Measurements from ENCODE around the gene MAPRE2.

MAPRE2 gene

GRCh38 chr18:35116784-35117318 lies 75.6 kb downstream of the MAPRE2 start:
- Histone ChIP-seq H3K27me3 (ENCODE audit: insufficient read depth, low read length) (no peaks in the 10 kb centered on the region), H3K9me3 (ENCODE audit: insufficient read depth, low read depth, low read length) (no peaks in the 10 kb centered on the region), H3K4me3 (ENCODE audit: low read length) (no peak overlapping the region), H3K36me3 (ENCODE audit: insufficient read depth, low read depth, low read length) (no peaks in the 10 kb centered on the region), H3K27ac (ENCODE audit: low read length) (no peak overlapping the region), H3K4me1 (ENCODE audit: insufficient read depth, low read length) (0 out of 2 replicates have a peak, but pooled peaks cover 5% of the 10 kb centered on the region), H3K9ac (ENCODE audit: low read depth, low read length) (no peak overlapping the region)

- Histone ChIP-seq H3K4me1 (ENCODE audit: insufficient read depth, low read length) (peaks cover 5% of the 10 kb centered on the region; the same call in 1 of the 2 replicates), H3K27ac (ENCODE audit: low read length) (no peak overlapping the region), H3K4me3 (ENCODE audit: low read length) (no peak overlapping the region), H3K27me3 (ENCODE audit: insufficient read depth, low read length) (no peaks in the 10 kb centered on the region), H3K36me3 (ENCODE audit: insufficient read depth, low read depth, low read length) (no peaks in the 10 kb centered on the region), H3K9ac (ENCODE audit: low read depth, low read length) (no peak overlapping the region), H3K9me3 (ENCODE audit: insufficient read depth, low read depth, low read length) (no peaks in the 10 kb centered on the region)
Measured at GRCh38 chr18:35117372-35117771, 76.2 kb downstream of the MAPRE2 start.

- no peaks in the 10 kb centered on the region for H3K36me3 ChIP-seq (ENCODE audit: insufficient read depth, low read depth, low read length)
- H3K4me3 ChIP-seq (ENCODE audit: low read length): no peak overlapping the region
- H3K9me3 ChIP-seq (ENCODE audit: insufficient read depth, low read depth, low read length): no peaks in the 10 kb centered on the region
- H3K9ac ChIP-seq (ENCODE audit: low read depth, low read length): no peak overlapping the region
- peaks cover 9% of the 10 kb centered on the region; the same call in 1 of the 2 replicates for H3K4me1 ChIP-seq (ENCODE audit: insufficient read depth, low read length)
- H3K27me3 ChIP-seq (ENCODE audit: insufficient read depth, low read length): no peaks in the 10 kb centered on the region
- H3K27ac ChIP-seq (ENCODE audit: low read length): no peak overlapping the region
Measured at GRCh38 chr18:35117951-35118411, 76.8 kb downstream of the MAPRE2 start.

DNA sequence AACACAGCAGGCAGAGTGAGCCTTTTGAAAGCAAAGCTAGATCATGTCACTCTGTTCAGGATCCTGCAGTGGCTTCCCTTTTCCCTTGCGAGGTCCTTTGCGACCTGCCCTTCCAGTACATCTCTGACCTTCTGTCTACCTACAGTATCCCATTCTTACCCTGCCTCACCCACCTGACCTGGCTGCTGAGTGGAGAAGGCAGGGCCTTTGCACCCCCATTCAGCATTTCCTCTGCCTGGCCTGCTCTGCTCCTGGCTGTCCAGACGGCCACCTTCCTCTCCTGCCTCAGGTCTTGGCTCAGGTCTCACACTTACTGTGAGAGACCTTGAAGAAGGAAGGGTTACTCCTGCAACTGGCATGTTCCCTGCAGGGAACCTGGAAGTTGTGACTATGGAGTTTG lies 77.4 kb downstream of the MAPRE2 start:
- no peak overlapping the region for H3K27ac ChIP-seq (ENCODE audit: low read length)
- no peaks in the 10 kb centered on the region for H3K9me3 ChIP-seq (ENCODE audit: insufficient read depth, low read depth, low read length)
- H3K4me1 ChIP-seq (ENCODE audit: insufficient read depth, low read length): peaks cover 9% of the 10 kb centered on the region; the same call in 1 of the 2 replicates
- H3K9ac ChIP-seq (ENCODE audit: low read depth, low read length): no peak overlapping the region
- H3K36me3 ChIP-seq (ENCODE audit: insufficient read depth, low read depth, low read length): no peaks in the 10 kb centered on the region
- H3K27me3 ChIP-seq (ENCODE audit: insufficient read depth, low read length): no peaks in the 10 kb centered on the region
- H3K4me3 ChIP-seq (ENCODE audit: low read length): no peak overlapping the region

GRCh38 chr18:35121038-35121437 lies 79.8 kb downstream of the MAPRE2 start:
- no peak overlapping the region for H3K4me3 ChIP-seq (ENCODE audit: low read length)
- peaks cover 9% of the 10 kb centered on the region; the same call in 1 of the 2 replicates for H3K4me1 ChIP-seq (ENCODE audit: insufficient read depth, low read length)

DNA sequence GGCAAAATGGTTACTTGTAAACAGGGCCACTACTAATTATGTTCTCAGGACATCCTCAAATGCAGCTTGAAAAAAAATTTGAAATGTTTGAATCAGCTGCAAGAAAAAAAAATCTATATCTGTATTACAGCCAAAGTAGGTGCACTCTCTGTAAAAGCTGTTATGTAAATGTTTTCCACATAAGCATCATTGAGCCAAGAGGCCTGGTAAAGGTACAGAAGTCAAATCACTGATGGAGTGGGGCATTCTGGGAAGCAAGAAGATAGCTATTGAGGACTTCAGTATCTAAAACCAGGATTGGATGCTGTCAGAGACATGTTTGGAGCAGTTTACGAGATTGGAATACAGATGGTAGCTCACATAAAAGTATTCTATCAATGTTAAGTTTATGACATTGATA lies 80.3 kb downstream of the MAPRE2 start:
- H3K9me3 ChIP-seq (ENCODE audit: insufficient read depth, low read depth, low read length): no peaks in the 10 kb centered on the region
- no peaks in the 10 kb centered on the region for H3K27me3 ChIP-seq (ENCODE audit: insufficient read depth, low read length)
- no peak overlapping the region for H3K9ac ChIP-seq (ENCODE audit: low read depth, low read length)
- peaks cover 9% of the 10 kb centered on the region; the same call in 1 of the 2 replicates for H3K4me1 ChIP-seq (ENCODE audit: insufficient read depth, low read length)
- H3K27ac ChIP-seq (ENCODE audit: low read length): no peak overlapping the region
- H3K4me3 ChIP-seq (ENCODE audit: low read length): no peak overlapping the region
- H3K36me3 ChIP-seq (ENCODE audit: insufficient read depth, low read depth, low read length): no peaks in the 10 kb centered on the region

More at GRCh38 chr18:35121038-35121437, 79.8 kb downstream of the MAPRE2 start:
- H3K27ac ChIP-seq (ENCODE audit: low read length): no peak overlapping the region
- no peaks in the 10 kb centered on the region for H3K27me3 ChIP-seq (ENCODE audit: insufficient read depth, low read length)
- no peaks in the 10 kb centered on the region for H3K9me3 ChIP-seq (ENCODE audit: insufficient read depth, low read depth, low read length)
- no peaks in the 10 kb centered on the region for H3K36me3 ChIP-seq (ENCODE audit: insufficient read depth, low read depth, low read length)
- no peak overlapping the region for H3K9ac ChIP-seq (ENCODE audit: low read depth, low read length)

GRCh38 chr18:35122586-35123224 lies 81.5 kb downstream of the MAPRE2 start:
- H3K27ac ChIP-seq (ENCODE audit: low read length): no peak overlapping the region
- H3K36me3 ChIP-seq (ENCODE audit: insufficient read depth, low read depth, low read length): no peaks in the 10 kb centered on the region
- H3K4me3 ChIP-seq (ENCODE audit: low read length): no peak overlapping the region
- H3K4me1 ChIP-seq (ENCODE audit: insufficient read depth, low read length): peaks cover 9% of the 10 kb centered on the region; the same call in 1 of the 2 replicates
- no peaks in the 10 kb centered on the region for H3K9me3 ChIP-seq (ENCODE audit: insufficient read depth, low read depth, low read length)
- no peak overlapping the region for H3K9ac ChIP-seq (ENCODE audit: low read depth, low read length)
- no peaks in the 10 kb centered on the region for H3K27me3 ChIP-seq (ENCODE audit: insufficient read depth, low read length)

- no peak overlapping the region for H3K4me3 ChIP-seq (ENCODE audit: low read length)
- no peak overlapping the region for H3K9ac ChIP-seq (ENCODE audit: low read depth, low read length)
- no peak overlapping the region for H3K27ac ChIP-seq (ENCODE audit: low read length)
- H3K4me1 ChIP-seq (ENCODE audit: insufficient read depth, low read length): peaks cover 4% of the 10 kb centered on the region; the same call in 1 of the 2 replicates
- peaks cover 3% of the 10 kb centered on the region; the same call in 1 of the 2 replicates for H3K36me3 ChIP-seq (ENCODE audit: insufficient read depth, low read depth, low read length)
- H3K9me3 ChIP-seq (ENCODE audit: insufficient read depth, low read depth, low read length): no peaks in the 10 kb centered on the region
- H3K27me3 ChIP-seq (ENCODE audit: insufficient read depth, low read length): no peaks in the 10 kb centered on the region
Measured at GRCh38 chr18:35123811-35124210, 82.6 kb downstream of the MAPRE2 start.

- Histone ChIP-seq H3K27ac (ENCODE audit: low read length) (no peak overlapping the region), H3K9me3 (ENCODE audit: insufficient read depth, low read depth, low read length) (no peaks in the 10 kb centered on the region), H3K36me3 (ENCODE audit: insufficient read depth, low read depth, low read length) (peaks cover 20% of the 10 kb centered on the region; the same call in 1 of the 2 replicates), H3K9ac (ENCODE audit: low read depth, low read length) (no peak overlapping the region), H3K27me3 (ENCODE audit: insufficient read depth, low read length) (no peaks in the 10 kb centered on the region), H3K4me1 (ENCODE audit: insufficient read depth, low read length) (peaks cover 4% of the 10 kb centered on the region; the same call in 1 of the 2 replicates), H3K4me3 (ENCODE audit: low read length) (no peak overlapping the region)
Measured at GRCh38 chr18:35127201-35127600, 86.0 kb downstream of the MAPRE2 start.

GRCh38 chr18:35128675-35129074 lies 87.5 kb downstream of the MAPRE2 start:
- Histone ChIP-seq H3K36me3 (ENCODE audit: insufficient read depth, low read depth, low read length) (peaks cover 27% of the 10 kb centered on the region; the same call in 1 of the 2 replicates), H3K4me1 (ENCODE audit: insufficient read depth, low read length) (no peaks in the 10 kb centered on the region), H3K27me3 (ENCODE audit: insufficient read depth, low read length) (no peaks in the 10 kb centered on the region), H3K27ac (ENCODE audit: low read length) (no peak overlapping the region), H3K4me3 (ENCODE audit: low read length) (no peak overlapping the region), H3K9me3 (ENCODE audit: insufficient read depth, low read depth, low read length) (no peaks in the 10 kb centered on the region), H3K9ac (ENCODE audit: low read depth, low read length) (no peak overlapping the region)

DNA sequence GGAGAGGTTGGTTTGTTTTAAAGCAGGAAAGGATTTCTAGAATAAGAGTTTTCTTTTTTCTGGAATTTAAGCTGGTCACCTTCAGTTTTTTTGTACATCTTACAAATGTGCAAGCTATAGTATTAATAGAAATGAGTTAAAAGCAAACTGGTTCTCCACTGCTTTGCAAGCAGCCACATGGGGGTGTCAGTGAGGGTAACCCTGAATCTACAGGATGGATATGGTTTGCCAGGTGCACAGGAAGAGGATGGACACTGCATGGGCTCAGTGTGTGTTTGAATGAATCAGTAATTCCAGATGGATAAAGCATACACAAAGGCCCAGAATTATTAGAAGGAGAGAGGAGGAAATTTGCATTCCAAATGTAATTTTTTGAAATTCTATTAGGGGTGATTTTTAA lies 89.0 kb downstream of the MAPRE2 start:
- Histone ChIP-seq H3K4me1 (ENCODE audit: insufficient read depth, low read length) (no peaks in the 10 kb centered on the region), H3K27me3 (ENCODE audit: insufficient read depth, low read length) (no peaks in the 10 kb centered on the region), H3K9me3 (ENCODE audit: insufficient read depth, low read depth, low read length) (no peaks in the 10 kb centered on the region), H3K36me3 (ENCODE audit: insufficient read depth, low read depth, low read length) (peaks cover 27% of the 10 kb centered on the region; the same call in 1 of the 2 replicates), H3K4me3 (ENCODE audit: low read length) (no peak overlapping the region), H3K9ac (ENCODE audit: low read depth, low read length) (no peak overlapping the region), H3K27ac (ENCODE audit: low read length) (no peak overlapping the region)

DNA sequence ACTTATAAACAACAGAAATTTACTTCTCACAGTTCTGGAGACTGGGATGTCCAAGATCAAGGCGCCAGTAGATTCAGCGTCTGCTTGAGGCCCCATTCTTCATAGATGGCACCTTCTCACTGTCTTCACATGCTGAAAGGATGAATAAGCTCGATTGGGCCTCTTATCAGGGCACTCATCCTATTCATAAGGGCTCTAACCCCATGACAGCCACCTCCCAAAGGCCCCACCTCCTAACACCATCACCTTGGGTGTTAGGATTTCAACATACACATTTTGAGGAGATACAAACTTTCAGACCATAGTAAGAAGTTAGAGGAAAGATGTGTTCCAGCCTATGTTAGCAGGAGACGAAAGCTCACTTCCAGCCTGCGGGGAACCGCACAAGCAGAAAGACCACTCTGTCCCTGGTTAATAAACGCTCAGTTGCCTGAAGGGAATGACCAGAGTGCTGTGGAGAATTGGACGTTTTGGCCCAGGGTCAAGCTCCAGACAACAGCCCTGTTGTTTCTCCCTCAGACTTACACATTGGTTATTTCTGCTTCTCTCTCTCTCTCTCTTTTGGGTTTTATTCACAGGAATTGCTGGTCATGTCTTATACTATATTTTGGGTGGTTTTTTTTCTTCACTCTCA lies 90.3 kb downstream of the MAPRE2 start:
- Histone ChIP-seq H3K27me3 (ENCODE audit: insufficient read depth, low read length) (no peaks in the 10 kb centered on the region), H3K9me3 (ENCODE audit: insufficient read depth, low read depth, low read length) (no peaks in the 10 kb centered on the region), H3K27ac (ENCODE audit: low read length) (no peak overlapping the region), H3K4me3 (ENCODE audit: low read length) (no peak overlapping the region), H3K4me1 (ENCODE audit: insufficient read depth, low read length) (no peaks in the 10 kb centered on the region), H3K36me3 (ENCODE audit: insufficient read depth, low read depth, low read length) (peaks cover 33% of the 10 kb centered on the region), H3K9ac (ENCODE audit: low read depth, low read length) (no peak overlapping the region)
